ENCODE results near the gene CREBRF.
"Not testable (repeated sequence)": the region's sequence is repeated elsewhere in the genome, so short reads cannot be mapped to it uniquely, and the experiment has no call there.

The CREBRF gene

DNA sequence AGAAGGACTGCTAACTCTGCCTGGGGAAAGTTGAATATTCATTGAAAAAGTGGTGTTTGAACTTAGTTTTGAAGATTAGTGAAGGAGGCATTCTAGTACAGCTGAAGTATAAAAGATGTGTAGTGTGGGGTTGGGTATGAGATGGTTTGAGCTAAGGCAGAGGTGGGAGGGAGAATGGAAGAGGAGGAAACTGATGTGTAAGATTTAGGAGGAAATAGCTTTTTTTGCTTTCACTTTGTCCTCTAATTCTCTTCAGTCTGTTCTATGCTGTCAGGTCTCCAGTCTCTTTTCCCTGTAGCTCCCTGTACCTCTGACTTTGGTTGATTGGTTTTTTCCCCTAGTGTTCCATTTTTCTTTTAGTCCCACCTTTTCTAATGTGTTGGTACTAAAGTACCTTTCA, 9.0 kb downstream of the CREBRF start:
- DNase-seq: peak in 1 of 42 donors; percentile 6
- intact Hi-C loops (cut with DNase I): no loop called here

DNA sequence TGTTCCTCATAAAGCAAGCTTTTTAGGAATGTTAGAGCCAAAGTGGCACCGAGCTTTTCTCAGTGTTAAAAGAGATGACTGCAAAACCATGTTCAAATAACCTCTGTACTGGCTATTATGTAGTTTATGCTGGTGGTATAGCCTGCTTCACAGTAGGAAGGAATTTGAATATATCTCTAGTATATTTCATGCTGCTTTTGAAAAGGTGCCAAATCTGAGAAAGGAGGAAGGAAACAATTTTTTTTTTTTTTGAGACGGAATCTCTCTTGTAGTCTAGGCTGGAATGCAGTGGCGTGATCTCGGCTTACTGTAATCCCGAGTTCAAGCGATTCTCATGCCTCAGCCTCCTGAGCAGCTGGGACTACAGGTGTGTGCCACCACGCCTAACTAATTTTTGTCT, 13.5 kb downstream of the CREBRF start:
- intact Hi-C loops (cut with DNase I): no loop called here
- DNase-seq: no peak

DNA sequence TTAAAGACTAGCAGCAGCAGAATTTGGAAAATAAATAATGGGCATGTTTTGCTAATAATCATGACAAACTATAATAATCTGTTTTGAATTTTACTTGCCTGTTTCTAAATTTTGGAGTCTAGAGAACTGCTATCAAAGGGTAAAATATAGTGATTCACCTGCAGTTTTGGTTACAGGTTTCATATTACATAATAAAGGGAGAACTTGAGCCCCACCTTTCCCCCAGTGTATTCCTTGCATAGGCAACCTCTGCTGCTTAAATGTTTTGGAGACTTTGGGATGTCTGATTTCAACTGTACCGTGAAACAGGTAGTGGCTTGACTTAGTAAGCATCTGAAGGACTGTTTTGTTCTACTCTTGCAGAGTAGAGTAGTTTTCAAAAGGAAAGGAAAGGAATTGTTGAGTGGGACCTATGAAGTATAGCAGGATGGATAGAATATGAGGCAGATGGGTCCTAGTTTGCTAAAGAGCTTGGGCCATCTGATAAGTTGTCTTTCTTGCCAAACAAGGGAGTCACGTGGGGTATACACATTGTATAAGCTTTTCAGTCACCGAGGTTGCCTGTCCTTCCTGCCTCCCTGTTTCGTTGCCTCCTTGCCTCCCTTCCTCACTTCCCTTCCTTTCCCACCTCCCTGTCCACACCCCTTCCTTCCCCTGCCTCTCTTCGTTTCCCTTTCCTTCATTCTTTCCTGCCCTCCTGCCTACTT, 19.1 kb downstream of the CREBRF start:
- intact Hi-C loops (cut with DNase I): no loop called here
- DNase-seq: no peak

GRCh38 chr5:173075970-173076369, 19.8 kb downstream of the CREBRF start:
- no peak for DNase-seq
- intact Hi-C loops (cut with DNase I): no loop called here

DNA sequence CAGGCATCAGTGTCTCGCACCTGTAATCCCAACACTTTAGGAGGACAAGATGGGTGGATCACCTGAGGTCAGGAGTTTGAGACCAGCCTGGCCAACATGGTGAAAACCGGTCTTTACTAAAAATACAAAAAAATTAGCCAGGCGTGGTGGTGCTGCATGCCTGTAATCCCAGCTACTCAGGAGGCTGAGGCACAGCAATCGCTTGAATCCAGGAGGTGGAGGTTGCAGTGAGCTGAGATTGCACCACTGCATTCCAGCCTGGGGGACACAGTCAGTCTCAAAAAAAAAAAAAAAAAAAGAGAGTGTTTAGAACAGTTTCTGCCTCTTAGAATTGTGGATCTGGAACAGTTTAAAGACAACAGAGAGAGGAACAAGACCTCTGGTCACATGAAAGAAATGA, 20.3 kb downstream of the CREBRF start:
- intact Hi-C loops (cut with DNase I); DNase-seq: not testable (repeated sequence)

- DNase-seq: no peak
- intact Hi-C loops (cut with DNase I): no loop called here
These were observed 22.7 kb downstream of the CREBRF start for GRCh38 chr5:173078878-173079277.

DNA sequence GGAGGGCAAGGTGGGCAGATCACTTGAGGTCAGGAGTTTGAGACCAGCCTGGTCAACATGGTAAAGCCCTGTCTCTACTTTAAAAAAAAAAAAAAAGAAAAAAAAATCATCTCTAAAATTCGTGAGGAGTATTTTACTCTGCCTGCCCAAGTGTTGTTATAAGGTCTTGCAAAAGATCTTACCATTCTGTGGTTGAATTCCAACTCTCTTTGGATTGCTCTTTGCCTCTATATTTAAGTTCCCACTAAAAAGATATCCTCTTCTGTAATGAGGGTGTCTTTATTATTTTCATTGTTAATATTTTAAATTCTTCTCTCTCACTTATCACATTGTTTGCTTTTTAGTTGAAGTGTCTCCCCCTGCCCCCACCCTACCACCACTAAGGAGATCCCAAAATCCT, 33.4 kb downstream of the CREBRF start:
- DNase-seq: no peak
- intact Hi-C loops (cut with DNase I): no loop called here

DNA sequence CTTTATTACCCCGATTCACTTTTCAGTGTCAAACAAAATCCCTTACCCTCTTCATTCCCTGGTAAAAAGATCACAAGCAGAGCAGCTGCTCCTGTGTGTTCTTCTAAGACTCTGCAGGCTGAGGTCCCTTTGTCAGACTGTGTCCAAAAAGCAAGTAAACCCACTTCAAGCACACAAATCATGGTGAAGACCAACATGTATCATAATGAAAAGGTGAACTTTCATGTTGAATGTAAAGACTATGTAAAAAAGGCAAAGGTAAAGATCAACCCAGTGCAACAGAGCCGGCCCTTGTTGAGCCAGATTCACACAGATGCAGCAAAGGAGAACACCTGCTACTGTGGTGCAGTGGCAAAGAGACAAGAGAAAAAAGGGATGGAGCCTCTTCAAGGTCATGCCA, 34.5 kb downstream of the CREBRF start:
- intact Hi-C loops (cut with DNase I): no loop called here
- no peak for DNase-seq

- intact Hi-C loops (cut with DNase I): no loop called here
- DNase-seq: no peak
These were observed 35.8 kb downstream of the CREBRF start for GRCh38 chr5:173091981-173092380.

GRCh38 chr5:173093606-173094005, 37.5 kb downstream of the CREBRF start:
- intact Hi-C loops (cut with DNase I): no loop called here
- no peak for DNase-seq

GRCh38 chr5:173094012-173094661, 38.0 kb downstream of the CREBRF start:
- intact Hi-C loops (cut with DNase I): no loop called here
- no peak for DNase-seq

DNA sequence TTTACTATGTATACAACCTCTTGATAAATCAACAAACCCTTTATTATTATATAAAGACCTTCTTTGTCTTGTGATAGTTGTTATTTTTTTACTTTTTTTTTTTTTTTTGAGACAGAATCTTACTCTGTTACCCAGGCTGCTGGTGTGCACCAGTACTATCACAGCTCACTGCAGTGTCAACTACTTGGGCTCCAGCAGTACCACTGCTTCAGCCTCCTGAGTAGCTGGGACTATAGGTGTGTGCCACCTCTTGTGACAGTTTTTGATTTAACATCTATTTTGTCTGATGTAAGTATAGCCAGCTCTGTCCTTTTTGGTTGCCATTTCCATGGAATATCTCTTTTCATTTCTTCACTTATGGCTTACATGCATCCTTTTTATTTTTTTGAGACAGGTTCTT, 42.6 kb downstream of the CREBRF start:
- no peak for DNase-seq
- intact Hi-C loops (cut with DNase I): no loop called here

- intact Hi-C loops (cut with DNase I): no loop called here
- no peak for DNase-seq
These were observed 43.3 kb downstream of the CREBRF start for GRCh38 chr5:173099461-173099860.

DNA sequence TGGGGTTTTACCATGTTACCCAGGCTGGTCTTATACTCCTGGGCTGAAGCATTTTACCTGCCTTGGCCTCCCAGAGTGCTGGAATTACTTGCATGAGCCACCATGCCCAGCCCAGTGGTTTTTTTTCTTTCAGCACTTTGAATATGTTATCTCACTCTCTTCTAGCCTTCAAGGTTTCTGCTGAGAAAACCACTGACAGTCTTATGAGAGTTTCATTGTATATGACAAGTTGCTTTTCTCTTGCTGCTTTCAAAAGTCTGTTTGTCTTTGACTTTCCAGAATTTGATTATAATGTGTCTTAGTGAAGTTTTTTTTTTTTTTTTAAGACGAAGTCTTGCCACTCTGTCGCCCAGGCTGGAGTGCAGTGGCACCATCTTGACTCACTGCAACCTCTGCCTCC, 45.1 kb downstream of the CREBRF start:
- DNase-seq: no peak
- intact Hi-C loops (cut with DNase I): no loop called here

DNA sequence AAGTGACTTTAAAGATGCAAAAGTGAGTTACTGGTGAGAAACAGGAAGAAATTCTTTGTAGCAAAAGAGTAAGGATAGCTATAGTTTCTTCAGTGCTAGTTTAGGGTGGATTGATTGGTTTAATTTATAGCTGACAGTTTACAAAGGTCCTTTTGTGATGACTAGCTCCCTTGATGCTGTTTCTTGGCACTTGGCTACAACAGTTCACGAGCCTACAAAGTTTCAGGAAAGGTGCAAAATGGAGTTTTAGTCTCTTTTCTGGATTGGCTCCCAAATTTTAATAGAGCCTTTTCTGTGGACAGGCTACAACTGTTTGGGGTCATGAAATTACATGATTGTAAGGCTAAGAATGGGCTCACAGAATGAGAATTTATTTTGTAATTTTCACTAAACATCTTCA, 47.3 kb downstream of the CREBRF start:
- DNase-seq: no peak
- intact Hi-C loops (cut with DNase I): no loop called here

GRCh38 chr5:173108914-173109313, 52.8 kb downstream of the CREBRF start:
- no peak for DNase-seq
- intact Hi-C loops (cut with DNase I): no loop called here

- DNase-seq: no peak
- intact Hi-C loops (cut with DNase I): no loop called here
These were observed 58.4 kb downstream of the CREBRF start for GRCh38 chr5:173114536-173114935.

DNA sequence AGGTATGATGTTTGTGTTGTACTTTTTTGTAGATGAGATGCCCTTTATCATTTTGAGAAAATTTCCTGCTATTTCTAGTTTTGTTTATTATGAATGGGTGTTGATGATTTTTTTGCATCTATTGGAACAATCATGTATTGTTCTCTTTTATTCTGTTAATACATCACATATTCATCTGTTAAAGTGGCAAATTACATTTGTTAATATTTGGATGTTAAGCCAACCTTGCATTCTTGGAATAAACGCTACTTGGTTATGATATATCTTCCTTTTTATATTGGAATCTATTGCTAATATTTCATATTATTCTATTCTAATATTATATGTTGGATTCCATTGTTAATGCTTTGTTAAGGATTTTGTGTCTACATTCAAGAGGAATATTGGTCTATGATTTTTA, 63.6 kb downstream of the CREBRF start:
- intact Hi-C loops (cut with DNase I): no loop called here
- DNase-seq: no peak

- intact Hi-C loops (cut with DNase I): no loop called here
These were observed 67.3 kb downstream of the CREBRF start for GRCh38 chr5:173123416-173123815.

DNA sequence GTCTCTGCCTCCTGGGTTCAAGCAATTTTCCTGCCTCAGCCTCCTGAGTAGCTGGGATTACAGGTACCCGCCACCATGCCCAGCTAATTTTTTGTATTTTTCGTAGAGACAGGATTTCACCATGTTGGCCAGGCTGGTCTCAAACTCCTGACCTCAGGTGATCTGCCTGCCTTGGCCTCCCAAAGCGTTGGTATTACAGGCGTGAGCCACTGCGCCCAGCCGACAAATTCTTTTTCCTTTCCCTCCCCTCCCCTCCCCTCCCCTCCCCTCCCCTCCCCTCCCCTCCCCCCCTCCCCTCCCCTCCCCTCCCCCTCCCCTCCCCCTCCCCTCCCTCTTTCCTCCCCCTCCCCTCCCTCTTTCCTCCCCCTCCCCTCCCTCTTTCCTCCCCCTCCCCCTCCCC, 76.0 kb downstream of the CREBRF start:
- DNase-seq; intact Hi-C loops (cut with DNase I): not testable (repeated sequence)

More at GRCh38 chr5:173123416-173123815, 67.3 kb downstream of the CREBRF start:
- no peak for DNase-seq

- intact Hi-C loops (cut with DNase I): no loop called here
- no peak for DNase-seq
These were observed 82.6 kb downstream of the CREBRF start for GRCh38 chr5:173138707-173139106.

Data from head of caudate nucleus (tissue), 42 donors.